Measurements from ENCODE around the gene CDK9. TPM values are rescaled to one million over a fixed set of nuclear protein-coding genes. Genes with fewer than 3 reads are reported as not detected.

The CDK9 gene
- total RNA-seq (2021; ENCODE audit: unreplicated experiment) (48.7 TPM), Bru-seq, nascent RNA (percentile 91 among the genes with signal in this experiment), BruChase-seq, experiment 1, labeled RNA remaining after a 2-hour chase (percentile 91 among the genes with signal in this experiment), BruChase-seq, experiment 2, labeled RNA remaining after a 6-hour chase (percentile 88 among the genes with signal in this experiment)
- polyA plus RNA-seq (2012; ENCODE audit: insufficient read length) = 66.8 TPM
- long read RNA-seq, transcript CDK9-201 (7 exons, 2,463 nt) = major isoform, 39 of 57 reads
- long read RNA-seq, partial matches to known transcripts = 2 of 57 reads
- long read RNA-seq, other reads (novel, unspliced or antisense) = 14 of 57 reads

DNA sequence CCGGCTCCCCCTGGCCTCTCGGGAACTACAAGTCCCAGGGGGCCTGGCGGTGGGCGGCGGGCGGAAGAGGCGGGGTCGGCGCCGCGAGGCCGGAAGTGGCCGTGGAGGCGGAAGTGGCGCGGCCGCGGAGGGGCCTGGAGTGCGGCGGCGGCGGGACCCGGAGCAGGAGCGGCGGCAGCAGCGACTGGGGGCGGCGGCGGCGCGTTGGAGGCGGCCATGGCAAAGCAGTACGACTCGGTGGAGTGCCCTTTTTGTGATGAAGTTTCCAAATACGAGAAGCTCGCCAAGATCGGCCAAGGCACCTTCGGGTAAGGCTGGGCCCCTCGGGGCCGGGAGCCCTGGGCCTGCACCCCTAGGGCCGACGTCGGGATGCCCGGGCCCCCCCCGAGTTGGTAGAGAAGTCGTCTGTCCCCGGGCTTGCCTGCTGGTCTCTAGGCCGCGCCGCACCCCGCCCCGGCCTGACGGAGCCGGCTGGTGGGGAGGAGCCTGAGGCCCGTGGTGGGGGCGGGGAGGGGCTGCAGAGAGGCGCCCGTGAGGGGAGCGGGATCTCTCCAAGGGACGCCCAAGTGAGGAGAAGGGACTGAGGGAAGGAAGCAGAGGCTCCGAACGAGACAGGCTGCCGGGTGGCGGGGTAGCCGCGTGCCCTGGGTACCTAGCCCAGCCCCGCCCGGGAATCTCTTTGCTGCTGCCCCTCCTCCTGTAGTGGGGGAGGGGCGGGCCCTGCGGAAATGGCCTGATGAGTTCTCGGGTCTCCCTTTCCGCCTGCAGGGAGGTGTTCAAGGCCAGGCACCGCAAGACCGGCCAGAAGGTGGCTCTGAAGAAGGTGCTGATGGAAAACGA lies at the start of gene CDK9:
CDK9 (plus strand) TSS at position 102 of the 840 bp plus-strand sequence; CDS start at position 217, 115 bp downstream.
- in situ Hi-C loops (cut with HindIII; ENCODE audit: low pct_unique_long_range_greater_than_20kb, low sequenced_read_pairs) = no loop called here
- Histone ChIP-seq H3K4me1 (ENCODE audit: control insufficient read depth, insufficient read depth, low read length) (peaks cover 8% of the 10 kb centered on the region), H3K4me3 (ENCODE audit: low read depth in 2 of 2, low read length in 2 of 2) (peak within 1 kb of the TSS; percentile 76 to 88), H3K27me3 (ENCODE audit: control insufficient read depth, insufficient read depth, low read length) (no peaks in the 10 kb centered on the region), H3K36me3 (ENCODE audit: control insufficient read depth, insufficient read depth, low read length) (peaks cover 19% of the 10 kb centered on the region), H3K27ac (ENCODE audit: low read length) (peak within 1 kb of the TSS; percentile 83), H3K9me3 (ENCODE audit: control insufficient read depth, insufficient read depth, low read depth, low read length) (no peaks in the 10 kb centered on the region)
- BruUV-seq (replicated peaks) = no TSS peak
- ChIA-PET CTCF (interaction anchor here (0.6 kb wide), 1 partner anchor 20 kb away, joined by 3 read pairs; no protein-coding TSS in a partner anchor), POLR2A (interaction anchor here (0.6 kb wide), 1 partner anchor 41 kb away, joined by 8 read pairs; no protein-coding TSS in a partner anchor)
- no peak for DNase-seq (ENCODE audit: low read depth, low spot score)
- TF ChIP-seq, protein P1, sequence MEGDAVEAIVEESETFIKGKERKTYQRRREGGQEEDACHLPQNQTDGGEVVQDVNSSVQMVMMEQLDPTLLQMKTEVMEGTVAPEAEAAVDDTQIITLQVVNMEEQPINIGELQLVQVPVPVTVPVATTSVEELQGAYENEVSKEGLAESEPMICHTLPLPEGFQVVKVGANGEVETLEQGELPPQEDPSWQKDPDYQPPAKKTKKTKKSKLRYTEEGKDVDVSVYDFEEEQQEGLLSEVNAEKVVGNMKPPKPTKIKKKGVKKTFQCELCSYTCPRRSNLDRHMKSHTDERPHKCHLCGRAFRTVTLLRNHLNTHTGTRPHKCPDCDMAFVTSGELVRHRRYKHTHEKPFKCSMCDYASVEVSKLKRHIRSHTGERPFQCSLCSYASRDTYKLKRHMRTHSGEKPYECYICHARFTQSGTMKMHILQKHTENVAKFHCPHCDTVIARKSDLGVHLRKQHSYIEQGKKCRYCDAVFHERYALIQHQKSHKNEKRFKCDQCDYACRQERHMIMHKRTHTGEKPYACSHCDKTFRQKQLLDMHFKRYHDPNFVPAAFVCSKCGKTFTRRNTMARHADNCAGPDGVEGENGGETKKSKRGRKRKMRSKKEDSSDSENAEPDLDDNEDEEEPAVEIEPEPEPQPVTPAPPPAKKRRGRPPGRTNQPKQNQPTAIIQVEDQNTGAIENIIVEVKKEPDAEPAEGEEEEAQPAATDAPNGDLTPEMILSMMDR (IDR thresholded peaks at IDR 0.05) = no peak
- peak; percentile 64; the same call in 1 of the 2 replicates for TF ChIP-seq SIN3A (IDR thresholded peaks at IDR 0.05; ENCODE audit: borderline replicate concordance, insufficient read depth, low read depth, low read length)
- peak; percentile 94 for ATAC-seq
- intact Hi-C loops (cut with micrococcal nuclease; ENCODE audit: unreplicated experiment) = loop anchor here (2.0 kb wide), 1 partner anchor 51 kb away; the partner anchor contains the start of gene TOR2A

DNA sequence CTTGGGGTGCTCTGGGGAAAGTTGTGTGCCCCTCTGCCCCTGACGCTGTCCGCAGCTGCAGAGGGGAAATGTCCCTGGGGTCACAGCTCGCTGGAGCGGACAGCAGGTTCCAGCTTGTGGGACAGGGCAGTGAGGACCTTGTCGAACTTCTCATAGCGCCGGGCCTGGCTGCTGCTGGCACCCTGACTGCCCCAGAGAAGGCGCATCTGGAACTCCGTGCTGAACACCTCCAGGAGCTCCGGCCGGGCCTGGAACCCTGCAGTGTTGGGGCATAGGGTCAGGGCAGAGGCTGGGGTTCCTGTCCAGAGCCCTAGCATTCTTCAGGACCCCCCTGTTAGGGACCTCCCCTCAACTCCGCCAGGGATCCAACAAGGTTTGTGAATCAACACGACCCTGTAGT lies 47.2 kb upstream of the CDK9 start:
- Histone ChIP-seq H3K4me3 (ENCODE audit: low read depth in 2 of 2, low read length in 2 of 2) (no peak overlapping the region), H3K27ac (ENCODE audit: low read length) (no peak overlapping the region), H3K9me3 (ENCODE audit: control insufficient read depth, insufficient read depth, low read depth, low read length) (no peaks in the 10 kb centered on the region), H3K36me3 (ENCODE audit: control insufficient read depth, insufficient read depth, low read length) (no peaks in the 10 kb centered on the region), H3K27me3 (ENCODE audit: control insufficient read depth, insufficient read depth, low read length) (no peaks in the 10 kb centered on the region), H3K4me1 (ENCODE audit: control insufficient read depth, insufficient read depth, low read length) (no peaks in the 10 kb centered on the region)
- intact Hi-C loops (cut with micrococcal nuclease; ENCODE audit: unreplicated experiment) (loop anchor here (10.0 kb wide), 1 partner anchor 154 kb away; no protein-coding TSS in a partner anchor), in situ Hi-C loops (cut with HindIII; ENCODE audit: low pct_unique_long_range_greater_than_20kb, low sequenced_read_pairs) (no loop called here)
- DNase-seq (ENCODE audit: low read depth, low spot score) (no peak), ATAC-seq (no peak)
- CTCF ChIA-PET = no interaction called here
- BruUV-seq (replicated peaks) = no TSS peak
- TF ChIP-seq POLR2AphosphoS5 (IDR thresholded peaks at IDR 0.05; ENCODE audit: low read depth, low read length) (no peak), TCF7L2 (IDR thresholded peaks at IDR 0.05; ENCODE audit: low read depth, low read length) (no peak), REST (IDR thresholded peaks at IDR 0.05; ENCODE audit: insufficient read depth in 1 of 2, low read depth in 2 of 2, low read length in 1 of 2) (no peak), SIN3A (IDR thresholded peaks at IDR 0.05; ENCODE audit: borderline replicate concordance, insufficient read depth, low read depth, low read length) (no peak)
- TF ChIP-seq, protein P1 (IDR thresholded peaks at IDR 0.05) = no peak
- POLR2A ChIA-PET = no interaction called here
